ENCODE measurements around the gene KIAA1958.

DNA sequence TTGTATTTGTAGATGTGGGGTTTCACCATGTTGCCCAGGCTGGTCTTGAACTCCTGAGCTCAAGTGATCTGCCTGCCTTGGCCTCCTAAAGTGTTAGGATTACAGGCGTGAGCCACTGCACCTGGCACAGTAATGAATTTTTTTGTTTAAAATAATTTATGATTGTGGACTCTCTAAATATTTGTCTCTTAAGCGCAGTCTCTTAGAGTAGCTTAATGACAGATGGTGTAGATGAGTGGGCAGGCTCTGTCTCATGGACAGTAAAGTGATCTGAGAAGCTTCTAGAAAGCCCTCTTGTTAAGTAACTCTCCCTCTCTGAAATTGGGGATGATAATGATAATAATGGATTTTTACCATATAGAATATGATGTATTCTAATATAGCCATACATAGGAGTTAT lies 47.5 kb upstream of the KIAA1958 start:
- TF ChIP-seq, protein P1, sequence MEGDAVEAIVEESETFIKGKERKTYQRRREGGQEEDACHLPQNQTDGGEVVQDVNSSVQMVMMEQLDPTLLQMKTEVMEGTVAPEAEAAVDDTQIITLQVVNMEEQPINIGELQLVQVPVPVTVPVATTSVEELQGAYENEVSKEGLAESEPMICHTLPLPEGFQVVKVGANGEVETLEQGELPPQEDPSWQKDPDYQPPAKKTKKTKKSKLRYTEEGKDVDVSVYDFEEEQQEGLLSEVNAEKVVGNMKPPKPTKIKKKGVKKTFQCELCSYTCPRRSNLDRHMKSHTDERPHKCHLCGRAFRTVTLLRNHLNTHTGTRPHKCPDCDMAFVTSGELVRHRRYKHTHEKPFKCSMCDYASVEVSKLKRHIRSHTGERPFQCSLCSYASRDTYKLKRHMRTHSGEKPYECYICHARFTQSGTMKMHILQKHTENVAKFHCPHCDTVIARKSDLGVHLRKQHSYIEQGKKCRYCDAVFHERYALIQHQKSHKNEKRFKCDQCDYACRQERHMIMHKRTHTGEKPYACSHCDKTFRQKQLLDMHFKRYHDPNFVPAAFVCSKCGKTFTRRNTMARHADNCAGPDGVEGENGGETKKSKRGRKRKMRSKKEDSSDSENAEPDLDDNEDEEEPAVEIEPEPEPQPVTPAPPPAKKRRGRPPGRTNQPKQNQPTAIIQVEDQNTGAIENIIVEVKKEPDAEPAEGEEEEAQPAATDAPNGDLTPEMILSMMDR (conservative IDR thresholded peaks at IDR 0.05; ENCODE audit: low read depth, low read length) = no peak
- no peak for TF ChIP-seq EZH2 (IDR thresholded peaks at IDR 0.05; ENCODE audit: low read length, unreplicated experiment)
